Left renal cortex interstitium (tissue), 4 donors: ENCODE results near the gene IKBKG. TPM values are rescaled to one million over a fixed set of nuclear protein-coding genes. Genes with fewer than 3 reads are reported as not detected.
"Not testable (repeated sequence)": the region's sequence is repeated elsewhere in the genome, so short reads cannot be mapped to it uniquely, and the experiment has no call there.

Source experiments
- DNase-seq, 4 donors: peaks; one replicate each; pipeline ENCODE4 v3.0.0-alpha.2; 2013; ENCODE audit warnings: low read depth in 4 of 4, low spot score in 2 of 4, missing footprints in 1 of 4
- polyA plus RNA-seq, 4 donors: library from polyadenylated mRNA; unstranded; fragments of 120-200 nt; gene quantifications; one replicate each; pipeline ENCODE4 v1.2.1, GENCODE V29; 2013; ENCODE audit not compliant: insufficient read length in 4 of 4

Gene IKBKG
- polyA plus RNA-seq, 4 donors: 13.9 to 24.2 (median 19.2) TPM

GRCh38 chrX:154552112-154552806, 4.8 kb downstream of the IKBKG start:
- DNase-seq: not testable (repeated sequence)

- not testable (repeated sequence) for DNase-seq
Observed at GRCh38 chrX:154558060-154558690, 10.8 kb downstream of the IKBKG start.

- DNase-seq: not testable (repeated sequence)
Observed at GRCh38 chrX:154558896-154559295, 11.5 kb downstream of the IKBKG start.

GRCh38 chrX:154560326-154560725, 12.9 kb downstream of the IKBKG start:
- not testable (repeated sequence) for DNase-seq

- not testable (repeated sequence) for DNase-seq
Observed at GRCh38 chrX:154562295-154562694, 14.9 kb downstream of the IKBKG start.

- DNase-seq: not testable (repeated sequence)
Observed at GRCh38 chrX:154570361-154570760, 22.9 kb downstream of the IKBKG start.

- DNase-seq: not testable (repeated sequence)
Observed at GRCh38 chrX:154573061-154573460, 25.6 kb downstream of the IKBKG start.

GRCh38 chrX:154575076-154575475, 27.7 kb downstream of the IKBKG start:
- DNase-seq: not testable (repeated sequence)

- DNase-seq: not testable (repeated sequence)
Observed at GRCh38 chrX:154582994-154583393, 35.6 kb downstream of the IKBKG start.

- DNase-seq: not testable (repeated sequence)
Observed at GRCh38 chrX:154584585-154585183, 37.3 kb downstream of the IKBKG start, which contains the start of gene CTAG1A. Gene CTAG1A, plus strand, starts transcription at chrX:154585133. Its CDS starts 74 bp downstream, at chrX:154585207.

GRCh38 chrX:154590415-154590814, 43.0 kb downstream of the IKBKG start:
- not testable (repeated sequence) for DNase-seq

GRCh38 chrX:154592505-154592904, 45.1 kb downstream of the IKBKG start:
- DNase-seq: no peak

- no peak for DNase-seq
Observed at GRCh38 chrX:154593201-154593600, 45.8 kb downstream of the IKBKG start.

- DNase-seq: no peak
Observed at GRCh38 chrX:154594491-154594890, 47.1 kb downstream of the IKBKG start.

GRCh38 chrX:154595559-154596249, 48.3 kb downstream of the IKBKG start:
- DNase-seq: no peak

- peak in 2 of 4 donors; percentile 7 to 40 for DNase-seq
Observed at GRCh38 chrX:154596290-154596929, 49.0 kb downstream of the IKBKG start.

GRCh38 chrX:154597221-154597620, 49.8 kb downstream of the IKBKG start:
- DNase-seq: no peak

GRCh38 chrX:154598656-154599055, 51.2 kb downstream of the IKBKG start:
- DNase-seq: no peak

- DNase-seq: no peak
Observed at GRCh38 chrX:154599531-154599930, 52.1 kb downstream of the IKBKG start.

- DNase-seq: no peak
Observed at GRCh38 chrX:154600759-154601374, 53.4 kb downstream of the IKBKG start.
